ENCODE measurements around the gene C2.

The C2 gene

GRCh38 chr6:31879143-31879542 is 48.4 kb upstream of the C2 start:
- Histone ChIP-seq H3K9me3 (ENCODE audit: insufficient read depth, low read length) (no peaks in the 10 kb centered on the region), H2AFZ (ENCODE audit: low read depth, low read length, severe bottlenecking) (no peak overlapping the region), H3K9me2 (replicated peaks; ENCODE audit: insufficient read depth, low read length) (no peaks in the 10 kb centered on the region), H3K27me3 (ENCODE audit: low read length) (no peaks in the 10 kb centered on the region), H3K27ac (ENCODE audit: low read depth, low read length) (no peak overlapping the region), H3K79me2 (ENCODE audit: insufficient read depth, low read length) (no peaks in the 10 kb centered on the region), H4K20me1 (ENCODE audit: low read depth, low read length) (no peaks in the 10 kb centered on the region), H3K36me3 (ENCODE audit: low read length) (no peaks in the 10 kb centered on the region), H3K9ac (ENCODE audit: low read length) (no peak overlapping the region), H3K4me2 (ENCODE audit: low read depth, low read length, poor library complexity, severe bottlenecking) (no peak overlapping the region), H3F3A (ENCODE audit: insufficient read depth) (no peaks in the 10 kb centered on the region), H3K4me3 (ENCODE audit: insufficient read depth, low read length, poor library complexity, severe bottlenecking) (no peak overlapping the region)
- TF ChIP-seq CTCF (IDR thresholded peaks at IDR 0.05; ENCODE audit: insufficient read depth, low read length, poor library complexity, severe bottlenecking) (no peak), EZH2phosphoT487 (conservative IDR thresholded peaks at IDR 0.05; ENCODE audit: low read length) (no peak)

GRCh38 chr6:31879901-31880300 is 47.6 kb upstream of the C2 start:
- H3K79me2 ChIP-seq (ENCODE audit: insufficient read depth, low read length) = no peaks in the 10 kb centered on the region
- no peaks in the 10 kb centered on the region for H3K27me3 ChIP-seq (ENCODE audit: low read length)
- no peaks in the 10 kb centered on the region for H3K9me2 ChIP-seq (replicated peaks; ENCODE audit: insufficient read depth, low read length)
- H3K9ac ChIP-seq (ENCODE audit: low read length) = no peak overlapping the region
- no peak overlapping the region for H3K4me2 ChIP-seq (ENCODE audit: low read depth, low read length, poor library complexity, severe bottlenecking)
- no peaks in the 10 kb centered on the region for H3K9me3 ChIP-seq (ENCODE audit: insufficient read depth, low read length)
- H3K36me3 ChIP-seq (ENCODE audit: low read length) = no peaks in the 10 kb centered on the region
- H2AFZ ChIP-seq (ENCODE audit: low read depth, low read length, severe bottlenecking) = no peak overlapping the region
- no peak overlapping the region for H3K4me3 ChIP-seq (ENCODE audit: insufficient read depth, low read length, poor library complexity, severe bottlenecking)
- no peaks in the 10 kb centered on the region for H3F3A ChIP-seq (ENCODE audit: insufficient read depth)
- TF ChIP-seq EZH2phosphoT487 (conservative IDR thresholded peaks at IDR 0.05; ENCODE audit: low read length) = no peak
- no peak for TF ChIP-seq CTCF (IDR thresholded peaks at IDR 0.05; ENCODE audit: insufficient read depth, low read length, poor library complexity, severe bottlenecking)
- H4K20me1 ChIP-seq (ENCODE audit: low read depth, low read length) = no peaks in the 10 kb centered on the region
- H3K27ac ChIP-seq (ENCODE audit: low read depth, low read length) = no peak overlapping the region

- no peaks in the 10 kb centered on the region for H3K79me2 ChIP-seq (ENCODE audit: insufficient read depth, low read length)
- H2AFZ ChIP-seq (ENCODE audit: low read depth, low read length, severe bottlenecking) = no peak overlapping the region
- TF ChIP-seq EZH2phosphoT487 (conservative IDR thresholded peaks at IDR 0.05; ENCODE audit: low read length) (no peak), CTCF (IDR thresholded peaks at IDR 0.05; ENCODE audit: insufficient read depth, low read length, poor library complexity, severe bottlenecking) (no peak)
- no peaks in the 10 kb centered on the region for H3F3A ChIP-seq (ENCODE audit: insufficient read depth)
- no peak overlapping the region for H3K4me2 ChIP-seq (ENCODE audit: low read depth, low read length, poor library complexity, severe bottlenecking)
- H3K27ac ChIP-seq (ENCODE audit: low read depth, low read length) = no peak overlapping the region
- H3K4me3 ChIP-seq (ENCODE audit: insufficient read depth, low read length, poor library complexity, severe bottlenecking) = no peak overlapping the region
- no peaks in the 10 kb centered on the region for H3K9me2 ChIP-seq (replicated peaks; ENCODE audit: insufficient read depth, low read length)
- no peaks in the 10 kb centered on the region for H4K20me1 ChIP-seq (ENCODE audit: low read depth, low read length)
- H3K9me3 ChIP-seq (ENCODE audit: insufficient read depth, low read length) = no peaks in the 10 kb centered on the region
- H3K9ac ChIP-seq (ENCODE audit: low read length) = no peak overlapping the region
- H3K27me3 ChIP-seq (ENCODE audit: low read length) = no peaks in the 10 kb centered on the region
- no peaks in the 10 kb centered on the region for H3K36me3 ChIP-seq (ENCODE audit: low read length)
Observed at GRCh38 chr6:31880616-31881015, 46.9 kb upstream of the C2 start.

Measured in SU-DHL-6 (cell line).